B cell (primary cell): ENCODE measurements around the gene PHACTR1. TPM values are rescaled to one million over a fixed set of nuclear protein-coding genes. Genes with fewer than 3 reads are reported as not detected.

Experiments
- ATAC-seq: fragments of 200-7000 bp; cut with Tn5 transposase; one replicate; pipeline ENCODE4 v1.10.0; 2021; ENCODE audit warnings: low read depth, mild to moderate bottlenecking, moderate number of reproducible peaks, moderate library complexity
- CTCF ChIA-PET: fragments of 350-600 bp; sonication (Branson Sonifier 250); formaldehyde crosslinking; loops from one replicate; lab custom pipeline; 2021; ENCODE audit warnings: antibody characterized with exemption, inconsistent platforms; lab: Charles Lee
- POLR2A ChIA-PET: fragments of 350-600 bp; sonication (Branson Sonifier 250); formaldehyde crosslinking; loops from one replicate; lab custom pipeline; 2021; ENCODE audit warnings: antibody characterized with exemption; lab: Charles Lee
- DNase-seq: peaks from one replicate; pipeline ENCODE4 v3.0.0; 2013
- H2AFZ ChIP-seq: 2 replicates; pipeline ENCODE4 v1.6.1; 2012; ENCODE audit warnings: mild to moderate bottlenecking, low read depth, low read length; ENCODE audit not compliant: insufficient read depth, poor library complexity, severe bottlenecking
- H3K27ac ChIP-seq, 2 donors: 1 replicate in 1 of 2; 2 replicates in 1 of 2; pipeline ENCODE4 v1.5.1; 2012 to 2013; ENCODE audit warnings: low read length in 2 of 2, mild to moderate bottlenecking in 2 of 2, moderate library complexity in 1 of 2
- H3K27me3 ChIP-seq, 4 experiments: fragments of 200-600 bp in 1 of 4; sonication (generic) in 1 of 4; replicated peaks in 1 of 4; 1 replicate in 2 of 4; 2 replicates in 2 of 4; pipeline versions ENCODE4 v1.6.1 to v1.7.0; 2013 to 2016; ENCODE audit warnings: low read length in 3 of 4, mild to moderate bottlenecking in 2 of 4, mixed read lengths in 1 of 4, moderate library complexity in 1 of 4; ENCODE audit not compliant: insufficient read depth in 4 of 4, control insufficient read depth in 3 of 4; ENCODE audit errors: control extremely low read depth in 1 of 4
- H3K36me3 ChIP-seq, 2 experiments: replicated peaks in 1 of 2; 1 replicate in 1 of 2; 2 replicates in 1 of 2; pipeline versions ENCODE4 v1.6.1 to v1.7.1; 2013; ENCODE audit warnings: low read length in 1 of 2; ENCODE audit not compliant: insufficient read depth in 2 of 2, control insufficient read depth in 1 of 2; ENCODE audit errors: control extremely low read depth in 1 of 2, extremely low read depth in 1 of 2
- H3K4me1 ChIP-seq, 2 donors: fragments of 200-600 bp in 1 of 2; sonication (generic) in 1 of 2; 1 replicate in 1 of 2; 2 replicates in 1 of 2; pipeline versions ENCODE4 v1.5.1 to v1.6.1; 2013 to 2017; ENCODE audit warnings: low read length in 2 of 2; ENCODE audit not compliant: control insufficient read depth in 2 of 2, insufficient read depth in 2 of 2
- H3K4me2 ChIP-seq: replicated peaks from 2 replicates; pipeline ENCODE3; 2012; ENCODE audit warnings: mild to moderate bottlenecking, low read depth, low read length; ENCODE audit not compliant: poor library complexity, severe bottlenecking
- H3K4me3 ChIP-seq, 5 experiments: fragments of 200-600 bp in 1 of 5; sonication (generic) in 1 of 5; 1 replicate in 3 of 5; 2 replicates in 2 of 5; pipeline versions ENCODE4 v1.5.1 to v1.7.0; 2011 to 2016; ENCODE audit warnings: low read length in 4 of 5, mild to moderate bottlenecking in 4 of 5, low read depth in 2 of 5, control low read depth in 1 of 5, moderate library complexity in 1 of 5; ENCODE audit not compliant: insufficient read depth in 1 of 5; ENCODE audit errors: control extremely low read depth in 1 of 5, extremely low read depth in 1 of 5
- H3K79me2 ChIP-seq: fragments of 200-600 bp; sonication (generic); one replicate; pipeline ENCODE4 v1.6.0; 2016; ENCODE audit warnings: low read length; ENCODE audit not compliant: control insufficient read depth, insufficient read depth
- H3K9ac ChIP-seq: fragments of 200-600 bp; sonication (generic); 2 replicates; pipeline ENCODE4 v1.6.1; 2017; ENCODE audit warnings: mild to moderate bottlenecking, low read length, moderate library complexity
- H3K9me3 ChIP-seq, 3 donors: one replicate each; pipeline versions ENCODE4 v1.6.1 to v1.7.1; 2013; ENCODE audit warnings: low read length in 2 of 3; ENCODE audit not compliant: control insufficient read depth in 2 of 3, insufficient read depth in 1 of 3; ENCODE audit errors: control extremely low read depth in 1 of 3
- H4K20me1 ChIP-seq: 2 replicates; pipeline ENCODE4 v1.6.0; 2012; ENCODE audit warnings: mild to moderate bottlenecking, low read length; ENCODE audit not compliant: insufficient read depth, control insufficient read depth, poor library complexity, severe bottlenecking
- H3K27ac Mint-ChIP-seq: one replicate; pipeline ENCODE4 v1.8.0; 2021; ENCODE audit warnings: mixed read lengths
- H3K27me3 Mint-ChIP-seq: one replicate; pipeline ENCODE4 v1.8.0; 2021; ENCODE audit warnings: mixed read lengths
- H3K4me1 Mint-ChIP-seq: one replicate; pipeline ENCODE4 v1.8.0; 2021; ENCODE audit warnings: mixed read lengths
- H3K4me3 Mint-ChIP-seq: one replicate; pipeline ENCODE4 v1.8.0; 2021; ENCODE audit warnings: mixed read lengths
- H3K9me3 Mint-ChIP-seq: one replicate; pipeline ENCODE4 v1.8.0; 2022; ENCODE audit warnings: mixed read lengths; ENCODE audit not compliant: insufficient read depth
- EZH2 ChIP-seq: IDR thresholded peaks from 2 replicates; pipeline ENCODE4 v1.6.1; 2012; ENCODE audit warnings: borderline replicate concordance, low read depth, mild to moderate bottlenecking, moderate library complexity, low read length; ENCODE audit not compliant: insufficient read depth, poor library complexity, severe bottlenecking
- WGBS: methylation state at CpG from one replicate; pipeline ENCODE4 v1.1.5; 2013; ENCODE audit warnings: missing lambda C conversion rate; ENCODE audit not compliant: insufficient coverage; 5-methylcytosine and 5-hydroxymethylcytosine counted together
- intact Hi-C: fragments of 100-400 bp; cut with micrococcal nuclease; formaldehyde crosslinking; loops from one replicate; pipeline ENCODE4 v1.10.0; 2022
- polyA plus RNA-seq: library from polyadenylated mRNA; depleted of rRNA; stranded (reverse); fragments of >200 nt; gene quantifications from 2 replicates; pipeline ENCODE4 v1.2.3, GENCODE V29; 2012
- total RNA-seq, 2 donors: library from RNA; stranded (reverse); fragments of 120-200 nt in 1 of 2; gene quantifications; 1 replicate in 1 of 2; 2 replicates in 1 of 2; pipeline versions ENCODE4 v1.2.3 to v1.2.4, GENCODE V29; 2013 to 2022
- TF ChIP-seq, protein P1 (sequence below): fragments of 200-600 bp; IDR thresholded peaks from one replicate; pipeline ENCODE4 v1.8.0; 2022; ENCODE audit warnings: antibody characterized with exemption, mild to moderate bottlenecking

The PHACTR1 gene
- total and polyA plus RNA-seq, 2 donors (not counting 1 experiment from before 2014, with no cell fraction given), result 30.2 to 129 TPM

DNA sequence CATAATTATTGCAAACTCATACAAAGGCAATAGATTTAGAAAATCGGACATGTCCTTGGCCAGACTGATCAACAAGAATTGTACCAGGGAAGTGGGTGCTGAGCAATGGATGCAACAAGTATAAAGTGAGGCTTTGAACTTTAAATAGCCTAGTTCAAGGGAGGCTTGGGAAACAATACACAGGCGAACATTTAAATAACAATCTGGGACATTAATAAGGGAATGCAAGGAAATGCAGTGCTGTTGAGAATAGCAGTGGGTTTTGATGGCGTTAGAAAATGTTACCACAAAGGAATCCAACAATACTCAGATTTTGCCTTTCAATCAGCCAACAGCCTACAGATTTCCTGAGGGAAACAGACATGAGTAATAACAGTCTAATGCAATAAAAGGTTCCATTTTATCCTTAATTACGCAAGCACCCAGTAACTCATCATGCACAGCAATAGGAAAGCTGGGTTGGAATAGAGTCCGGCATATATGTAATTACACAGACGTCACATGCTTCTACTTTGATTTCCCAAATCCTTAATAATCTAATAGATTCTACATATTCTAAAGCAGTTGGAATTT lies 134.6 kb downstream of the PHACTR1 start:
- Histone ChIP-seq H3K9me3 (no peaks in the 10 kb centered on the region), H3K4me1 (no peaks in the 10 kb centered on the region), H3K79me2 (no peaks in the 10 kb centered on the region), H3K4me2 (no peak overlapping the region), H3K9ac (no peak overlapping the region), H3K36me3 (no peaks in the 10 kb centered on the region), H3K27ac (no peak overlapping the region), H3K4me3 (no peak overlapping the region), H3K27me3 (no peaks in the 10 kb centered on the region), H2AFZ (no peak overlapping the region), H4K20me1 (no peaks in the 10 kb centered on the region)
- DNase-seq (no peak), ATAC-seq (no peak)
- H3K9me3 Mint-ChIP-seq, result no peaks in the 10 kb centered on the region
- 100% methylated on average over 1 of the region's 6 CpGs for WGBS
- CTCF ChIA-PET, result no interaction called here
- H3K27me3 Mint-ChIP-seq, result peaks cover 35% of the 10 kb centered on the region
- H3K4me3 Mint-ChIP-seq, result no peak overlapping the region
- TF ChIP-seq, protein P1, sequence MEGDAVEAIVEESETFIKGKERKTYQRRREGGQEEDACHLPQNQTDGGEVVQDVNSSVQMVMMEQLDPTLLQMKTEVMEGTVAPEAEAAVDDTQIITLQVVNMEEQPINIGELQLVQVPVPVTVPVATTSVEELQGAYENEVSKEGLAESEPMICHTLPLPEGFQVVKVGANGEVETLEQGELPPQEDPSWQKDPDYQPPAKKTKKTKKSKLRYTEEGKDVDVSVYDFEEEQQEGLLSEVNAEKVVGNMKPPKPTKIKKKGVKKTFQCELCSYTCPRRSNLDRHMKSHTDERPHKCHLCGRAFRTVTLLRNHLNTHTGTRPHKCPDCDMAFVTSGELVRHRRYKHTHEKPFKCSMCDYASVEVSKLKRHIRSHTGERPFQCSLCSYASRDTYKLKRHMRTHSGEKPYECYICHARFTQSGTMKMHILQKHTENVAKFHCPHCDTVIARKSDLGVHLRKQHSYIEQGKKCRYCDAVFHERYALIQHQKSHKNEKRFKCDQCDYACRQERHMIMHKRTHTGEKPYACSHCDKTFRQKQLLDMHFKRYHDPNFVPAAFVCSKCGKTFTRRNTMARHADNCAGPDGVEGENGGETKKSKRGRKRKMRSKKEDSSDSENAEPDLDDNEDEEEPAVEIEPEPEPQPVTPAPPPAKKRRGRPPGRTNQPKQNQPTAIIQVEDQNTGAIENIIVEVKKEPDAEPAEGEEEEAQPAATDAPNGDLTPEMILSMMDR, result no peak
- TF ChIP-seq EZH2, result no peak
- intact Hi-C loops, result no loop called here
- no peaks in the 10 kb centered on the region for H3K4me1 Mint-ChIP-seq
- no peak overlapping the region for H3K27ac Mint-ChIP-seq
- POLR2A ChIA-PET, result no interaction called here

DNA sequence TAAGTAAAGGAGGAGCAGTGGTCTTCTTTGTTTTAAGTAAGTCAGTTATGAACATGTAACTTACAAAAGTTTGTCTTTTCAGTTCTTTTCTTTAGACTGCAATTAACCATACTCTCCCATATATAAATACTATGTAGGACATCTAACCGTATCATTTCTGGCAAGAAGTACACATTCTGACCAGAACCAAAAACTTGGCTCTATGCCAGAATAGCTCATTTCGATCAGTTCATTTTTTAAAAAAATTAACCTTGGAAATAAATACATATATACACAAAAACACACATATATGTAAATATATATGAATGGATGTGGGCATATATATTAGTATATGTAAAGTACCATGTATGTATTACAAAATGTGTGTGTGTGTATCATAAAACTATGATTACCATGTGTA lies 145.0 kb downstream of the PHACTR1 start:
- no peak overlapping the region for H3K9ac ChIP-seq
- H3K27me3 Mint-ChIP-seq, result peaks cover 3% of the 10 kb centered on the region
- no peaks in the 10 kb centered on the region for H3K79me2 ChIP-seq
- CTCF ChIA-PET, result no interaction called here
- H3K4me3 Mint-ChIP-seq, result no peak overlapping the region
- intact Hi-C loops, result no loop called here
- H3K9me3 ChIP-seq, result no peaks in the 10 kb centered on the region
- WGBS, result no CpG with 5 or more reads among the region's 2 CpGs
- no peaks in the 10 kb centered on the region for H3K4me1 ChIP-seq
- no peak overlapping the region for H3K27ac Mint-ChIP-seq
- H3K36me3 ChIP-seq, result no peaks in the 10 kb centered on the region
- H3K27ac ChIP-seq, result no peak overlapping the region
- POLR2A ChIA-PET, result no interaction called here
- ATAC-seq (no peak), DNase-seq (no peak)
- H2AFZ ChIP-seq, result no peak overlapping the region
- H3K4me1 Mint-ChIP-seq, result no peaks in the 10 kb centered on the region
- no peaks in the 10 kb centered on the region for H3K9me3 Mint-ChIP-seq
- TF ChIP-seq, protein P1, result no peak
- TF ChIP-seq EZH2, result no peak
- H3K27me3 ChIP-seq, result peaks cover 0 to 2% (median 0%) of the 10 kb centered on the region in 4 experiments
- no peak overlapping the region for H3K4me3 ChIP-seq
- no peak overlapping the region for H3K4me2 ChIP-seq
- no peaks in the 10 kb centered on the region for H4K20me1 ChIP-seq
